Lung (tissue), 12 donors: ENCODE data around the gene RMDN2. TPM values are rescaled to one million over a fixed set of nuclear protein-coding genes. Genes with fewer than 3 reads are reported as not detected.

Experiments
- ATAC-seq: fragments of 200-7000 bp; cut with Tn5 transposase; one replicate; pipeline ENCODE4 v1.9.1; 2020; ENCODE audit warnings: moderate number of reproducible peaks; ENCODE audit not compliant: insufficient read depth, low FRiP score
- DNase-seq, 3 donors: peaks; one replicate each; pipeline ENCODE4 v3.0.0-alpha.2; 2013 to 2017
- H3K27ac ChIP-seq, 2 donors: one replicate each; pipeline ENCODE4 v1.5.1; 2013; ENCODE audit warnings: mild to moderate bottlenecking in 2 of 2, moderate library complexity in 2 of 2, control low read depth in 1 of 2, inconsistent platforms in 1 of 2, low read depth in 1 of 2, low read length in 1 of 2
- H3K27me3 ChIP-seq, 3 donors: one replicate each; pipeline ENCODE4 v1.5.1; 2013; ENCODE audit warnings: low read length in 2 of 3; ENCODE audit not compliant: control insufficient read depth in 3 of 3, insufficient read depth in 3 of 3
- H3K36me3 ChIP-seq, 4 donors: one replicate each; pipeline ENCODE4 v1.5.1; 2013; ENCODE audit warnings: low read length in 4 of 4, mild to moderate bottlenecking in 1 of 4, moderate library complexity in 1 of 4; ENCODE audit not compliant: control insufficient read depth in 4 of 4, insufficient read depth in 4 of 4
- H3K4me1 ChIP-seq, 5 donors: one replicate each; pipeline ENCODE4 v1.5.1; 2013; ENCODE audit warnings: low read length in 5 of 5, mild to moderate bottlenecking in 2 of 5, moderate library complexity in 1 of 5; ENCODE audit not compliant: control insufficient read depth in 5 of 5, insufficient read depth in 5 of 5
- H3K4me3 ChIP-seq: one replicate; pipeline ENCODE4 v1.5.1; 2013; ENCODE audit warnings: mild to moderate bottlenecking, control low read depth, moderate library complexity
- H3K9ac ChIP-seq, 2 donors: one replicate each; pipeline ENCODE4 v1.5.1; 2013; ENCODE audit warnings: low read length in 2 of 2, control low read depth in 1 of 2; ENCODE audit not compliant: insufficient read depth in 1 of 2
- H3K9me3 ChIP-seq, 4 donors: one replicate each; pipeline ENCODE4 v1.5.1; 2013; ENCODE audit warnings: low read length in 3 of 4, mild to moderate bottlenecking in 1 of 4, moderate library complexity in 1 of 4; ENCODE audit not compliant: control insufficient read depth in 4 of 4, insufficient read depth in 3 of 4
- WGBS, 2 donors: extraction: QIAGEN DNeasy Blood & Tissue Kit; methylation state at CpG; one replicate each; pipeline ENCODE4 v1.1.7; 2013; 5-methylcytosine and 5-hydroxymethylcytosine counted together
- polyA plus RNA-seq, 2 donors: library from polyadenylated mRNA; stranded (reverse); fragments of 200-250 nt; gene quantifications; one replicate each; pipeline ENCODE4 v1.2.1, GENCODE V29; 2013
- total RNA-seq, 2 donors: library from RNA; depleted of rRNA in 1 of 2; stranded (reverse); fragments of >200 nt in 1 of 2; gene quantifications; one replicate each; pipeline ENCODE4 v1.2.1, GENCODE V29; 2014 to 2021
- TF ChIP-seq, protein P1 (sequence below): IDR thresholded peaks from 2 replicates; pipeline ENCODE4 v1.5.1; 2012; ENCODE audit warnings: mild to moderate bottlenecking; ENCODE audit errors: control extremely low read depth, extremely low read depth
- donor health status: control.
- donor health status: control.
- donor health status: Bipolar disorder and iron deficiency.
- donor health status: healthy.
- donor health status: DM: yes; HTN: yes; CAD: no.

Gene RMDN2
- total and polyA plus RNA-seq, 4 donors = 7.7 to 37.9 (median 18.3) TPM

DNA sequence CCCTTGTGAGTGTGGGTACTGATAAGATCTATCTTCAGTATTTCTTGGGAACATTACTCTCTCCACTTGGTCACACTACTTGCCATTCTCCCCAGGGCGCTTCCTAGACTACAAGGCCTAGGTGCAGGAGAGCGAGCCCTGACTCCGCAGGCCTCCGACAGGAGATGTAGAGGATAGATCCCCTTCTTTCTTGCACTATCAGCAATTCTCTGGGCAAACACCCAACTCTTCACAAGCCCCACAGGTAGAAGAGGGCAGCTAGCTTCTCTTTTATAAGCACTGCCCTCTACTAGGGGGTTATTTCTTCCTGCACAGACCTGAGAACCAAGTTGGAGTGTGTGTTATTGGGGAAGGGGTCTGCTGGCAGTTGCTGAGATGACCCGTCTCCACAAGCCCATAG is 10.7 kb upstream of the RMDN2 start:
- H3K9ac ChIP-seq = no peak overlapping the region
- TF ChIP-seq, protein P1, sequence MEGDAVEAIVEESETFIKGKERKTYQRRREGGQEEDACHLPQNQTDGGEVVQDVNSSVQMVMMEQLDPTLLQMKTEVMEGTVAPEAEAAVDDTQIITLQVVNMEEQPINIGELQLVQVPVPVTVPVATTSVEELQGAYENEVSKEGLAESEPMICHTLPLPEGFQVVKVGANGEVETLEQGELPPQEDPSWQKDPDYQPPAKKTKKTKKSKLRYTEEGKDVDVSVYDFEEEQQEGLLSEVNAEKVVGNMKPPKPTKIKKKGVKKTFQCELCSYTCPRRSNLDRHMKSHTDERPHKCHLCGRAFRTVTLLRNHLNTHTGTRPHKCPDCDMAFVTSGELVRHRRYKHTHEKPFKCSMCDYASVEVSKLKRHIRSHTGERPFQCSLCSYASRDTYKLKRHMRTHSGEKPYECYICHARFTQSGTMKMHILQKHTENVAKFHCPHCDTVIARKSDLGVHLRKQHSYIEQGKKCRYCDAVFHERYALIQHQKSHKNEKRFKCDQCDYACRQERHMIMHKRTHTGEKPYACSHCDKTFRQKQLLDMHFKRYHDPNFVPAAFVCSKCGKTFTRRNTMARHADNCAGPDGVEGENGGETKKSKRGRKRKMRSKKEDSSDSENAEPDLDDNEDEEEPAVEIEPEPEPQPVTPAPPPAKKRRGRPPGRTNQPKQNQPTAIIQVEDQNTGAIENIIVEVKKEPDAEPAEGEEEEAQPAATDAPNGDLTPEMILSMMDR = no peak
- no peak overlapping the region for H3K4me3 ChIP-seq
- no peak for DNase-seq
- no peaks in the 10 kb centered on the region for H3K9me3 ChIP-seq
- H3K27ac ChIP-seq = no peak overlapping the region
- no peaks in the 10 kb centered on the region for H3K27me3 ChIP-seq
- WGBS, 2 donors = 87 to 88% methylated on average over 5 of the region's 5 CpGs
- no peak for ATAC-seq
- H3K4me1 ChIP-seq = peaks cover 1 to 19% (median 13%) of the 10 kb centered on the region in 5 donors
- no peaks in the 10 kb centered on the region for H3K36me3 ChIP-seq

DNA sequence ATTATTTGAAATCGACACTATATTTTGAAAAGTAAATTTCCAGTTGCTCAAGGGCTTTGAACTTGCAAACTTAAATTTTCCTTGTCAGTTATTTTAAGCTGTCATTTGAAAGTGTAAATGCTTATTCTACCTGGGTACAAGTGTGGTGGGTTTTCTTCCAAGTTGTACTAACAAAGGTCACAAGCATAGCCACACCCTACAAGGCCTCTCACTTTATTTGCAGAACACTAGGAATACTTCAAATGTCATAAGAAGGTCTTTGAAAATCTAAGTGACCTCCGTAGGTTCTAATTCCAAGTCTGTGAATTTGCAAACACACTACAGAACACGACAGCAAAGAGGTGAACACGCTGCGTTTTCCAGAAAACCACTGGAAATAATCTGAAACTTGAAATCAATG is 9.3 kb upstream of the RMDN2 start:
- TF ChIP-seq, protein P1 = no peak
- Histone ChIP-seq H3K9me3 (no peaks in the 10 kb centered on the region), H3K4me3 (no peak overlapping the region), H3K27me3 (no peaks in the 10 kb centered on the region), H3K9ac (no peak overlapping the region), H3K36me3 (no peaks in the 10 kb centered on the region), H3K27ac (no peak overlapping the region), H3K4me1 (peaks cover 1 to 34% (median 18%) of the 10 kb centered on the region in 5 donors)
- WGBS, 2 donors = 59 to 88% methylated on average over 5 of the region's 5 CpGs
- ATAC-seq (peak; percentile 30), DNase-seq (peak in 1 of 3 donors; percentile 53)

DNA sequence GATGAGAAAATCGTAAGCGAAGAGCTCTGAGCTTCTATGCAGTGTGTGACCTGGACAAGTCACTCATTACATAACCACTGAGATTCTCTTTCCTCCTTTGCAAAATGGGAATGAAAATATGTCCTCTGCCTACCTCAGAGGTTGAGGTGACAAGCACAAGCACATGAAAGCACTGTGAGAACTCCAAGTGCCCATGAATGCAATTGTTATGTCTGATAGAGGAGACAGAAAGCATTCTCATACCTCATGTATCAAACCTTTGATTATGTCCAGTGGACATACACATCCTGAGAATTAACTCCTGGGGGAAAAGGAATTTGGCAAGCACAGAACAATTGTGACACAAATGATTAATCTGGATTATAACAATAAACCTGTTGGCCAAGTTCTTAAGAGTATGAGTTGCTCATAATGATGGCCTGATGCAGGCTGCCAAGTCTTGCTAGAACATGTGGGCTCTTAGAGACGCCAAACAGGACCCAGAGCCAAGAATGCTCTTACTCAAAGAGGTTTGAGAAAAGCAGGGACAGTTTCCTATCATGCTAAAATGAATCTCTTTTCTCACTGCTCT is 8.5 kb upstream of the RMDN2 start:
- peak overlapping the region; percentile 29 to 82 for H3K27ac ChIP-seq
- H3K9ac ChIP-seq = no peak overlapping the region
- ATAC-seq (peak; percentile 67), DNase-seq (peak; percentile 59 to 91 (median 84))
- no peaks in the 10 kb centered on the region for H3K36me3 ChIP-seq
- no peak overlapping the region for H3K4me3 ChIP-seq
- H3K27me3 ChIP-seq = no peaks in the 10 kb centered on the region
- no peaks in the 10 kb centered on the region for H3K9me3 ChIP-seq
- TF ChIP-seq, protein P1 = no peak
- WGBS, 2 donors = 45 to 69% methylated on average over 3 of the region's 3 CpGs
- peaks cover 1 to 42% (median 18%) of the 10 kb centered on the region in 5 donors for H3K4me1 ChIP-seq
